SW 1271 (cell line): ENCODE results near the gene HMGXB3.

Source experiments
- DNase-seq, 2 experiments: peaks; one replicate each; lab custom pipeline; 2025; lab: John Stamatoyannopoulos, UW

Gene HMGXB3

DNA sequence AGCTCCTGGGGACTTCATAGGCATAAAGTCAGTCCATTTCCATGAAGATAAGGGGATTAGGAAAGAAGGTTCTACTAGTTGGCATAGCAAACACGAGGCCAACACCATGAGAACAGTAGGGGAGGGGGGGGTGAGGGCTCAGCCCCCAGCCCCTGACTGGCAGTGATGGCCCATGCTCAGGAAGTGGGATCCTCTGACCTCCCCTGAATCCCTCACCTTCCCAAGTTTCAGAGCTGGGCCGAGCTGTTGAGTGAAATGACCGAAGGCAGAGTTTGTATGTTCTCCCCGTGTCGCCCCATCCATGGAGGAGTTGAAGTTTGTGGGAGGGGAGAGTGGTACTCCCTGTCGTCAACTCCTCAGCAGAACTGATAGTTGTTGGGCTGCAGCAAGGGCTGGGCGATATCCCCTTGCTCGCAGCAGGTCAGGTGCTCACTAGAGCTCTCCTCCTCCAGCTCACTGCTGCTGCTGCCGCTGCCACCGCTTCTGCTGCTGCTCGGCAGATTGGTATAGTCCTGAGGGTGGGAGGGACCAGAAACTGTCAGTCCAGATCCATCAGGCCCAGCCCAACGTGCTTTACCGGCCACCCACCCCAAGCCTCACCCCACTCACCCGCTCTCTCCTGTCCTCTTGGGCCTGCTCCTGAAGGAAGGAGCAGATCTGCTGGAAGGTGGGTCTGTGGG lies 53.3 kb downstream of the HMGXB3 start:
- DNase-seq = no peak

DNA sequence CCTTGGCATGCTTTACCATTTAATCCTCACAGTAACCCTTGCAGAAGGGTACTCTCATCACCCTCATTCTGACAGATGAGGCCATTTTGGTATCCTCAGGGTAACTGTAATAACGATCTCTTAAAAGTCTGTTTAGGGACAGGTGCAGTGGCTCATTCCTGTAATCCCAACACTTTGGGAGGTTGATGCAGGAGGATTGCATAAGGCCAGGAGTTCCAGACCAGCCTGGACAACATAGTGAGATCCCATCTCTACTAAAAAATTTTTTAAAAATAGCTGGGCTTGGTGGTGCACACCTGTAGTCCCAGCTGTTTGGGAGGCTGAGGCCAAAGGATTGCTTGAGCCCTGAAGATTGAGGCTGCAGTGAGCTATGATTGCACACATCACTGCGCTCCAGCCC lies 54.0 kb downstream of the HMGXB3 start:
- DNase-seq = no peak

DNA sequence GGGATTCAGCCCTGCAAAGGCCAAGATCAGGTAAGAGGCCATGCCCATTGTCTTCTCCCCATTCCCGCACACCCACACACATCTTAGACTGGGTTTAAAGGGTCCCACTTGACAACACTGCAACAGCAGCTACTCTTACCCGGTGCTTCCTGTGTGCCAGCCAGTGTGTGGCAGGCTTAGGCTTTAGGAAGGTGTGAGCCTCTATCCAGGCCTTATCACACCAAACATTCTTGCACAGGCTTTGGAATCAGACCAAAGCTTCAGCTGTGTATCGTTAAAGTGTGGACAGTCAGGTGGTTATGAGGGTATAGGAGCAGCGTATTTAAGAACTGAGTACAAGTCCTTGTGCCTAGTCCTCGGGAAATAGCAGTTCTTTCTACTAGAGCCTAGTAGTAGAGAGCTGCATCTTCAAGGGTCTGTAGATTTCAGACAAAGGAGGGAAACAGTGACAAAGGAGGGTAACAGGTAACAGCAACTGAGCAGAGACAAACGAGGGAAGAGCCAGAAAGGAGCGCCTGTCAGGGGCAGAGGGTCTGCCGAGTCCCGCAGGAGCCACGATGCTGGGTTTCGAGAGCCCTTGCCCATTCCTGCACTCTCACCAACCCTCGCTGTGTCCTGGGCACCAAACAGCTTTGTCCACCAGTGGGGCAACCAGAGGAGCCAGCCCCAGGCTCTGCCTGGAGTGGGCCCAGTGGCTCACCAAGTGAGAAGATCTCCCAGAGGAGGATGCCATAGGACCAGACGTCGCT lies 55.0 kb downstream of the HMGXB3 start:
- DNase-seq = no peak

- DNase-seq = no peak
Measured at GRCh38 chr5:150056075-150056443, 55.5 kb downstream of the HMGXB3 start.

DNA sequence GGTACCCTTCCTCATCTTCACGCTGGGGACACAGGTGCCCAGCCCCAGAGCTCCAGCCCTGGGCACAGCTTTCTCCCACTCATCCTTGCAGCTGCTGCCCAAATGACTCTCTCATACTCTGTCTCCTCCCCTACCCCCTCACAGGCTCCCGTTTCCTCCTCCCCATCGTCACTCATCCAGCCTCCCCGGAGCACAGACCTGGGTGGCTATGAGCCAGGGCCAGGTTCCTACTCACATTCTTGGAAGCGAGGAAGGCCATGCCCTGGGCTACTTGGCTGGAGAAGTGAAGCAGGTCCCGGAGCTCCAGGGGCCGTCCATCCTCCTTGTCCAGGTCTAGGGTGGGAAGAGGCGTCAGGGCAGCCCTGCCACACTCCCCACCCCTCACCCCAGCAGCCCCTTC lies 56.5 kb downstream of the HMGXB3 start:
- DNase-seq = no peak

DNA sequence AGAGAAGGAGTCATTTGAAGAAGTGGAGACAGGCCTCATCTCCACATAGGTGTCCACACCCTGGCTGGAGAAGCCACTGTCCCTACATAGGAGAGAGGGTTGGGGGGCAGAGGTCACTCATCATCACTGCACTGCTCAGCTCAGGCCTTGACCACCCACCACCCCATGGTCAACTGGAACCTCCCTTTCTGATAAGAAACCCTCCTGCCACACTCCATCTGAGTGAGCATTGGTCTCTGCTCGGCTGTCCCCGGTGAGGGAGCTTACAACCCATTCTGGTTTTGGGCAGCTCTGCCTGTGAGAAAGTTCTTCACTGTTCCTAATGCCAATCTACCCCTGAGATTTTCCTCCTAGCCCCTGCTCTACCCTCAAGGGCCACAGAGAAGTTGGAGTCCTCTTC lies 57.0 kb downstream of the HMGXB3 start:
- DNase-seq = no peak

GRCh38 chr5:150057996-150058395 lies 57.5 kb downstream of the HMGXB3 start:
- no peak for DNase-seq

DNA sequence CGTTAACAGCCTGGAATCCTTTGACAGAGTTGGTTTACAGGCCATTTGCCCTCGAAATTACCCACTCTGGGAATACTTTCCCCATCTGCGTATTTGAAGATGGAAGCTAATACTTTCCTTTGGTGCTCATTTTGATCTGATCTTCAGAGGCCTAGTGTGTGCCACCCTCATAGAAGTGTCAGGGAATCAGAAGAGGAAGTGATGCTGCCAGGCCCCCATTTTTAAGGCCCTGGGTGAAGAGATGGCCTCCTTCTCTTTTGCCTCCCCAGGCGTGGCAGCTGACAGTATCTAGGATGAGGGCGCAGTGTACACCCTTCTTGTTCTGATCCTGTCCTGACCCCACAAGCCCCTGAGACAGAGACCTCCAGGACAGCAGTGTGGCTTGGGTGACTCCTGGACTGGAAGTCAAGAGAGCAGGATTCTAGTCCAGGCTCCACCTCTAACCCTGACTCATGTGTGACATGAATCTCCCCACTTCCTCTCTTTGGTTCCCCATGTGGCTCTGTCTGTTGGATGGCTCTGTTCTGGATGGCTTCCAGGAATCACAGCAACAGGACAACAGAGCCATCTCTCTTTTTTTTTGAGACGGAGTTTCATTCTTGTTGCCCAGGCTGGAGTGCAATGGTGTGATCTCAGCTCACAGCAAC lies 58.1 kb downstream of the HMGXB3 start:
- DNase-seq = peak in 1 of 2 experiments; percentile 37

DNA sequence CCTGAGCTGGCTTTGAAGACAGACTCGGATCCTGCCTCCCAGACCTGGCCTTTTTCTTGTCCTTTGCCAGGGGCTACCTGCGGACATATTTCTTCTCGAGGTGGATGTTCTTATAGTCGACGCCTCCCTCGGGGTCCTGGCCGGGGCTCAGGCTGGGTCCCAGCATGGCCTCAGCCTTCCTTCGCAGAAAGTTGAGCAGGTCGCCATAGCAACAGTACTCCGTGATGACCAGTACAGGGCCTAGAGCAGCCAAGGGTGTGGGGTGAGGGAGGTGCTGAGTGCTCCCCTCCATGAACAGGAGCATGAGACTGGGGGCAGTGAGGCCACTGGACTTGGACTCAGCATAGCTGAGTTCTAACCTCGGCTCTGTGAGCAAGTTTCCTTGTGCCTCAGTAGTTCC lies 59.1 kb downstream of the HMGXB3 start:
- DNase-seq = no peak

DNA sequence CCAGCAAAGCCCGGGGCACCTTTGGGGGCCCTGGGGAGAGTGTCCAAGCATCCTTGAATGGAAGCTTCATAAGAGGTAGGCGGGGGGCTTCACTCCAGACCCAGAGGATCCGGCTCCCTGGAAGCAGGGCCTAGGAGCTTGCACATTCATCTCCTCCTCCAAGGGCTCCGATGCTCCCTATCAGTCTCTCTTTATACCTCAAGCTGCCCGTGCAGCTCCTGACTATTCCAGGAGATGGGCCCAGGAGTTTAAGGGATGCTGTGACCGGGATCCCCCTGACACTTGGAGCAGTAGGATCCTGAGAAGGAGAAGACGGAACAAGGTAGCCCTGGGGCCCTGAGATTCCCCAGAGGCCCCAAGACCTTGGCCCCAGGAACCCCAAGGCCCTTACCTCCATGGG lies 59.9 kb downstream of the HMGXB3 start:
- no peak for DNase-seq

DNA sequence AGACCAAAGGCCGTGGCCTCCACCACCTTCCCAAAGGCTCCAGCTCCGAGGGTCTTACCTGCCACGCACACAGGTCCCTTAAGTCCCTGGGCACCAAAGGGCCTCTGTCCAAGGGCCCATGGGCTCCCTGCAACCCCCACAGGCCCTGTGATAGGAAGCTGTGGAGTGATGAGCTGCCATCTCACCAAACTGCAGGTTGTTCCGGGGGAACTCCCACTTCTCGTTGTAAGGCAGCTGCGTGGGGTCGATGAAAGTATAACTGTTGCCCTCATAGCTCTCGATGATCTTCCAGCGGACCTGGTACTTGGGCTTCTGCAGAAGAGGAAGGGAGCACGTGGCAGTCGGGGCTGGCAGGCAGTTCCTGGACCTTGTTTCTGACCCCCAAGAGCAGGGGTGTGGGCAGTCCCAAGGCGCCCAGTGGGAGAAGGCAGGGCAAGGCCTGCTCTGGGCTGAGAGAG lies 61.0 kb downstream of the HMGXB3 start:
- no peak for DNase-seq

GRCh38 chr5:150062216-150062922 lies 61.8 kb downstream of the HMGXB3 start:
- DNase-seq = no peak

DNA sequence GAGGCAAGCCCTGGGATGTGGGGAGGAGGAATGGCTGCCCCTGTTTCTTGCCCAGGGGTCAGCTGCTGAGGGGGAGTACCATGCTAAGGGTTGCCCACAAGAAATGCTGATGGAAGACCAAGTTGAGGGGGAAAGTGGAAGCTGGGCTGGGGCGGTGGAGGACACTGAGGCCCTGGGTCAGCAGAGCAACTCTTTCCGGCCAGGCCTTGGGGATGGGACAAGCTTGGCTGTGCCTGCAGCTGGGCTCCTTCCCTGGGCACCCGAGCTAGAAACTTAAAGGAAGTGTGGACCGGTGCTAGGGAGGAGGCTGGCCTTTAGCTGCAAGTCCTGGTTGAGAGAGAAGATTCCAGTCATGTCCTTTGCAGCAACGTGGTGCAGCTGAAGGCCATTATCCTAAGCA lies 63.1 kb downstream of the HMGXB3 start:
- DNase-seq = no peak

GRCh38 chr5:150064681-150065220 lies 64.2 kb downstream of the HMGXB3 start:
- no peak for DNase-seq

GRCh38 chr5:150065346-150065745 lies 64.8 kb downstream of the HMGXB3 start:
- no peak for DNase-seq

DNA sequence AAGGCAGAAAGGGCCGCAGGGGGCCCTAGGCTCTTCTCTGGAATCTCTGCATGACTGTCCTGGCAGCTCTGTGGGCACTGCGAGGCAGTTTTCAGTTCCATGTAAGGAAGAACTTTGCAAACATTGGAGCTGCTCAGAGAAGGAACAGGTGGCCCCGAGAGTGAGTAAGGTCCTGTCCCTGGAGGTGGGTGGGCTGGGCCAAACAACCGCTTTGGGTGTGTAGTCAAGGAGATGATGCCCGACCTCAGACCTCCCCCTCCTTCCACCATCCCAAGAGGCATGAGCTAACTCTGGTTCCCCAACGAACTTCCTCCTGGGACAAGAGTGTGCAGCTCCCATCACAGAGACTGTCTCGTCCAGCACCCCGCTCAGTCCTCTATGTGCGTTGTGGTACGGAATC lies 65.3 kb downstream of the HMGXB3 start:
- no peak for DNase-seq

DNA sequence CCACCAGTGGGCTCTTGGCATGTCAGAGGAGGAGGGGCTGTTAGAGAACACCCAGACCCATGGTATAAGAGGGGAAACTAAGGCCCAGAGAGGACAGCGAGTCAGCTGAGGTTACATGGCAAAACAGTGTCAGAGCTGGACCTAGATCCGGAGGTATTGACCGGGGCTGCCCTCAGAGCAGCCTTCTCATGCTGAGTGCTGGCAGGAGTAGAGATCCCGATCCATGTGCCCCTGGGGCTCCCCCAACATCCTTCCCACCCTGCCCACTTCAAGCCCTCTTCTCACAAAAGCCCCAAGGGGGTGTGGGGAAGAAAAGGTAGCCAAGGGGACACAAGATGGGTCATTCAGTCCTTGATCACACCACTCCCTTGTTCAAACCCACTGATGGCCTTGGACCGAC lies 65.9 kb downstream of the HMGXB3 start:
- DNase-seq = no peak

GRCh38 chr5:150066901-150067396 lies 66.4 kb downstream of the HMGXB3 start:
- DNase-seq = no peak

DNA sequence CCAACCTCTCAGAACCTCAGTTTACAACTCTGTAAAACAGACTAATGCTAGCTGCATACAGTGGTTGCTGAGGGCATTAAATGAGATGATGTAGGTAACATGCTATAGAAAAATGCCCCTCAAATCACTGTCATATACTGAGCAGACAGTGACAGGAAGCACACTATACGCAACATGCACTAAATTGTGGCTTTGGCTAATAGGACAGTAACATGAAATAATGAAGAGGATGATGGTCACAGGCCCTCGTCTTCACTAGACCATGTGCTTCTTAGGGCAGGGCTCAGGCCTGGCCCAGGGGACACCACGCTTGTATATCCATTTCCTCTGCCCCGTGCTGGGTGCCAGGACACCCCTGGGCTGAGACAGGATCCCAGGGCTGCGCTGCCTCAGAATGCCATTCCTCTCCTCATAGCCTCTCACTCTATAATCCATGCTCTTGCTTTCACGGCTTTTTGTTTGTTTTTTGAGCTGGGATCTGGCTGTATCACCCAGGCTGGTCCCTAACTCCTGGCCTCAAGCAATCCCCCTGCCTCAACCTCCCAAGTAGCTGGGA lies 66.9 kb downstream of the HMGXB3 start:
- no peak for DNase-seq

- no peak for DNase-seq
Measured at GRCh38 chr5:150068071-150068470, 67.5 kb downstream of the HMGXB3 start.

GRCh38 chr5:150068472-150068871 lies 67.9 kb downstream of the HMGXB3 start:
- DNase-seq = no peak
